Thyroid gland (tissue), 4 donors: ENCODE results near the gene TH. TPM values are rescaled to one million over a fixed set of nuclear protein-coding genes. Genes with fewer than 3 reads are reported as not detected.

Experiments used
- DNase-seq, 2 donors: peaks; one replicate each; pipeline ENCODE4 v3.0.0-alpha.2; 2019
- H3K27ac ChIP-seq, 3 donors: fragments of 200-600 bp; sonication (generic); 1 replicate in 2 of 3; 2 replicates in 1 of 3; pipeline ENCODE4 v1.5.1; 2016 to 2019; ENCODE audit warnings: mild to moderate bottlenecking in 1 of 3, moderate library complexity in 1 of 3
- H3K27me3 ChIP-seq: fragments of 200-600 bp; sonication (generic); one replicate; pipeline ENCODE4 v1.5.1; 2019
- H3K36me3 ChIP-seq, 2 donors: fragments of 200-600 bp; sonication (generic); one replicate each; pipeline ENCODE4 v1.5.1; 2016 to 2019
- H3K4me1 ChIP-seq, 2 donors: fragments of 200-600 bp; sonication (generic); one replicate each; pipeline ENCODE4 v1.5.1; 2017 to 2019
- H3K4me3 ChIP-seq, 3 donors: fragments of 200-600 bp; sonication (generic); replicated peaks in 1 of 3; 1 replicate in 2 of 3; 2 replicates in 1 of 3; pipeline ENCODE4 v1.5.1; 2016; ENCODE audit warnings: mild to moderate bottlenecking in 1 of 3
- H3K9me3 ChIP-seq: fragments of 200-600 bp; sonication (generic); one replicate; pipeline ENCODE4 v1.5.1; 2017
- CTCF ChIP-seq, 6 experiments: fragments of 200-600 bp in 3 of 6; fragments of 450-650 bp in 3 of 6; sonication (generic) in 3 of 6; IDR thresholded peaks; one replicate each; pipeline ENCODE4 v1.5.1; 2016 to 2019; ENCODE audit warnings: antibody characterized with exemption in 6 of 6, mild to moderate bottlenecking in 2 of 6, inconsistent platforms in 1 of 6, moderate library complexity in 1 of 6
- POLR2A ChIP-seq, 2 donors: fragments of 450-650 bp; IDR thresholded peaks; one replicate each; pipeline ENCODE4 v1.6.1; 2017; ENCODE audit warnings: antibody characterized with exemption in 2 of 2, mild to moderate bottlenecking in 2 of 2, moderate library complexity in 1 of 2
- WGBS, 2 donors: methylation state at CpG; one replicate each; pipeline ENCODE4 v1.1.5; 2017; 5-methylcytosine and 5-hydroxymethylcytosine counted together
- intact Hi-C: fragments of 100-400 bp; cut with DNase I; formaldehyde crosslinking; loops from one replicate; pipeline ENCODE4 v1.15.1; 2023
- total RNA-seq, 4 donors: library from RNA; depleted of rRNA; stranded (reverse); fragments of >200 nt; gene quantifications; one replicate each; pipeline ENCODE4 v1.2.3, GENCODE V29; 2016

The TH gene
- total RNA-seq, 4 donors from 2014 or later = not detected

DNA sequence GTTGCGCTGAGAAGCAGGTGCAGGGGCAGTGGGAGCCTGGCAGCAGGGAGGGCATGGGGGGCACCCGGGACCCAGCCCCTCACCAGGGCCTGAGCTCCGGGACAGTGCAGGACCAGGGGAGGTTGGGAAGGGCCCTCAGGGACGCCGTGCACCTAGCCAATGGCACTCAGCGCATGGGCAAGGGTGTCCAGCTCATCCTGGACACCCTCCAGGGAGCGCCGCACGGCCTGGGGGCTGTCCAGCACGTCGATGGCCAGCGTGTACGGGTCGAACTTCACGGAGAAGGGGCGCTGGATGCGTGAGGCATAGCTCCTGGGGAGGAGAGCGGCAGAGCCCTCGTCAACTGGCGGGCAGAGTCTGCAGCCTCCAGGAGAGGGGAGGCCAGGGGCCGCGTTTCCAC lies 7.5 kb downstream of the TH start:
- Histone ChIP-seq H3K27me3 (no peaks in the 10 kb centered on the region), H3K36me3 (no peaks in the 10 kb centered on the region), H3K4me3 (no peak overlapping the region), H3K9me3 (no peaks in the 10 kb centered on the region), H3K4me1 (peaks cover 19 to 20% of the 10 kb centered on the region in 2 donors), H3K27ac (no peak overlapping the region)
- intact Hi-C loops = no loop called here
- WGBS, 2 donors = 84 to 86% methylated on average over 19 to 20 of the region's 22 CpGs
- TF ChIP-seq CTCF (IDR thresholded peaks at IDR 0.05) = no peak
- TF ChIP-seq POLR2A (IDR thresholded peaks at IDR 0.05) = no peak
- no peak for DNase-seq

GRCh38 chr11:2163428-2163978 lies 8.1 kb downstream of the TH start:
- intact Hi-C loops = no loop called here
- Histone ChIP-seq H3K4me1 (peaks cover 23% of the 10 kb centered on the region in 2 donors), H3K9me3 (no peaks in the 10 kb centered on the region), H3K27ac (no peak overlapping the region), H3K27me3 (no peaks in the 10 kb centered on the region), H3K4me3 (no peak overlapping the region), H3K36me3 (no peaks in the 10 kb centered on the region)
- no peak for DNase-seq
- 87 to 89% methylated on average over 3 to 7 of the region's 12 CpGs for WGBS, 2 donors
- no peak for TF ChIP-seq POLR2A (IDR thresholded peaks at IDR 0.05)
- TF ChIP-seq CTCF (IDR thresholded peaks at IDR 0.05) = no peak

- no peaks in the 10 kb centered on the region for H3K27me3 ChIP-seq
- WGBS, 2 donors = 91 to 96% methylated on average over 5 to 10 of the region's 13 CpGs
Observed at GRCh38 chr11:2160736-2161259, 10.8 kb downstream of the TH start, which contains the start of gene INS. Gene INS, minus strand, starts transcription at chr11:2161209. Its CDS starts 238 bp downstream, at chr11:2160971.

GRCh38 chr11:2159536-2160413 lies 11.8 kb downstream of the TH start:
- TF ChIP-seq CTCF (IDR thresholded peaks at IDR 0.05) = no peak
- TF ChIP-seq POLR2A (IDR thresholded peaks at IDR 0.05) = no peak
- no peak overlapping the region for H3K4me3 ChIP-seq
- H3K4me1 ChIP-seq = peaks cover 16% of the 10 kb centered on the region in 2 donors
- no peaks in the 10 kb centered on the region for H3K9me3 ChIP-seq
- H3K27ac ChIP-seq = peak overlapping the region in 2 of 3 donors; percentile 34 to 36
- no peaks in the 10 kb centered on the region for H3K27me3 ChIP-seq
- H3K36me3 ChIP-seq = no peaks in the 10 kb centered on the region
- peak; percentile 66 to 67 for DNase-seq
- 48 to 50% methylated on average over 12 to 17 of the region's 36 CpGs for WGBS, 2 donors
- intact Hi-C loops = loop anchor here (10.0 kb wide), 1 partner anchor 325 kb away; the partner anchor contains the start of genes SYT8 and TNNI2

More at GRCh38 chr11:2160736-2161259, 10.8 kb downstream of the TH start, which contains the start of gene INS:
- no peak for DNase-seq
- intact Hi-C loops = no loop called here
- no peak for TF ChIP-seq CTCF (IDR thresholded peaks at IDR 0.05)
- TF ChIP-seq POLR2A (IDR thresholded peaks at IDR 0.05) = no peak
- no peaks in the 10 kb centered on the region for H3K9me3 ChIP-seq
- peak within 1 kb of the TSS in 1 of 3 donors; percentile 34 for H3K27ac ChIP-seq
- H3K36me3 ChIP-seq = no peaks in the 10 kb centered on the region
- no peak within 1 kb of the TSS for H3K4me3 ChIP-seq
- H3K4me1 ChIP-seq = peaks cover 16% of the 10 kb centered on the region in 2 donors
